Measurements from ENCODE around the gene UPK1B. TPM values are rescaled to one million over a fixed set of nuclear protein-coding genes. Genes with fewer than 3 reads are reported as not detected.

The UPK1B gene
- total and polyA plus RNA-seq, 8 donors = 0.91 to 6.6 (median 3.2) TPM

DNA sequence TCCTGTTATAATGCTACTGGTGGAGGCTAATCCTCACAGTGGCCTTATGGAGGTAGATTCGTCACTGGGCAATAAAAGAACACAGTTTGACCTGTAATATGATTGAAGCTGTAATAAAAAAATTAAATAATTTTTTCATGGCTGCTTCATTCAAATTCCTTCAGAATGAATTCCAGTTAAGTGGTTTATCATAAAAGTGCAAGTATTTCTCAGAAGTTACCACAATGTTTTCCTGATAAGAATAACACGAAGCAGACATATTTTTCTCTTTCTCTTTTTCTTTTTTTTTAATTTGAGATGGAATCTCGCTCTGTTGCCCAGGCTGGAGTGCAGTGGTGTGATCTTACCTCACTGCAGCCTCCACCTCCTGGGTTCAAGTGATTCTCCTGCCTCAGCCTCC is 51.7 kb downstream of the UPK1B start:
- ATAC-seq = no peak
- H3K4me1 ChIP-seq = peaks cover 0 to 4% (median 0%) of the 10 kb centered on the region in 3 donors
- 73 to 79% methylated on average over 3 of the region's 3 CpGs for WGBS, 2 donors
- no peak overlapping the region for H3K4me3 ChIP-seq
- no peak for DNase-seq
- H3K27me3 ChIP-seq = no peaks in the 10 kb centered on the region
- TF ChIP-seq, protein P1, sequence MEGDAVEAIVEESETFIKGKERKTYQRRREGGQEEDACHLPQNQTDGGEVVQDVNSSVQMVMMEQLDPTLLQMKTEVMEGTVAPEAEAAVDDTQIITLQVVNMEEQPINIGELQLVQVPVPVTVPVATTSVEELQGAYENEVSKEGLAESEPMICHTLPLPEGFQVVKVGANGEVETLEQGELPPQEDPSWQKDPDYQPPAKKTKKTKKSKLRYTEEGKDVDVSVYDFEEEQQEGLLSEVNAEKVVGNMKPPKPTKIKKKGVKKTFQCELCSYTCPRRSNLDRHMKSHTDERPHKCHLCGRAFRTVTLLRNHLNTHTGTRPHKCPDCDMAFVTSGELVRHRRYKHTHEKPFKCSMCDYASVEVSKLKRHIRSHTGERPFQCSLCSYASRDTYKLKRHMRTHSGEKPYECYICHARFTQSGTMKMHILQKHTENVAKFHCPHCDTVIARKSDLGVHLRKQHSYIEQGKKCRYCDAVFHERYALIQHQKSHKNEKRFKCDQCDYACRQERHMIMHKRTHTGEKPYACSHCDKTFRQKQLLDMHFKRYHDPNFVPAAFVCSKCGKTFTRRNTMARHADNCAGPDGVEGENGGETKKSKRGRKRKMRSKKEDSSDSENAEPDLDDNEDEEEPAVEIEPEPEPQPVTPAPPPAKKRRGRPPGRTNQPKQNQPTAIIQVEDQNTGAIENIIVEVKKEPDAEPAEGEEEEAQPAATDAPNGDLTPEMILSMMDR (IDR thresholded peaks at IDR 0.05) = no peak
- no peaks in the 10 kb centered on the region for H3K9me3 ChIP-seq
- peaks cover 3 to 44% (median 10%) of the 10 kb centered on the region in 3 donors for H3K36me3 ChIP-seq
- intact Hi-C loops (cut with DNase I) = no loop called here
- no peak overlapping the region for H3K27ac ChIP-seq
- FAIRE-seq = no peak

DNA sequence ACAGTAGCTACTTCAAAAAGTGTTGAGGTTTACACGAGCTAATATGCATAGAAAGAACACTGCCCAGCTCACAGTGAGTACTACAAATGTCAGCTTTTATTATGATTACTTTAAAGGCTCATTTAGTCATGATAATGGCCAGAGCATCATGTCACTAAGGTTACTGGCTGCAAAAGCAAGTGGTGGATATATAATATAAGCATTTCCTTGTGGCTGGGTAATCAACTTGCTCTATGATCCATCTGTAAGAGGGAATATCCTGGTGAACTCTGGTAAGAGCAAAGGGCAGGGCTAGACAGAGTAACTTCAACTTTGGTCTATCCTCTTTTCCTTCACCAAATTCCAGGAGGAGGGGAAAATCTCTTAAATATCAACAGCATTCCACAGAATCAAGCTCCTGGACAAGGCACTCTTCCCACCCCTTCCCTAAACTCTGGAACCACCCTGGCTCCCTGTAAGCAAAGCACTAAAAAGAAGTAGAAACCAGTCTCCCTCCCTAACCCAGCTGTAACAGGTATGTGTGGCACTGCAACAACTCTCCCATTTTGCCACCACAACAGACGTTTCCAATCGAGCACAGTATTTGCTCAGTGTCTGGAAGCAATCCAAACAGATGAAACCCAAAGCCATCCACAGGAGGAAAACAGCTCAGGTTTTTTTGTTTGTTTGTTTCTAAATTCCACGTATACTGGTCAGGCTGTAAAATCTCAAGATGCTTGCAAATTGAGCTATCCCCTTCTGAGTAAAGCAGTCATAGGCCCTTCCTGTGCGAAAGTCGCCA is 53.9 kb downstream of the UPK1B start:
- Histone ChIP-seq H3K27me3 (no peaks in the 10 kb centered on the region), H3K9me3 (no peaks in the 10 kb centered on the region), H3K36me3 (peaks cover 3 to 47% (median 10%) of the 10 kb centered on the region in 3 donors), H3K4me1 (peaks cover 0 to 4% (median 0%) of the 10 kb centered on the region in 3 donors), H3K27ac (no peak overlapping the region), H3K4me3 (no peak overlapping the region)
- FAIRE-seq (no peak), ATAC-seq (peak in 3 of 4 donors; percentile 42 to 66 (median 44)), DNase-seq (no peak)
- TF ChIP-seq, protein P1 (IDR thresholded peaks at IDR 0.05) = no peak
- 55% methylated on average over 6 of the region's 6 CpGs for WGBS, 2 donors
- intact Hi-C loops (cut with DNase I) = no loop called here

DNA sequence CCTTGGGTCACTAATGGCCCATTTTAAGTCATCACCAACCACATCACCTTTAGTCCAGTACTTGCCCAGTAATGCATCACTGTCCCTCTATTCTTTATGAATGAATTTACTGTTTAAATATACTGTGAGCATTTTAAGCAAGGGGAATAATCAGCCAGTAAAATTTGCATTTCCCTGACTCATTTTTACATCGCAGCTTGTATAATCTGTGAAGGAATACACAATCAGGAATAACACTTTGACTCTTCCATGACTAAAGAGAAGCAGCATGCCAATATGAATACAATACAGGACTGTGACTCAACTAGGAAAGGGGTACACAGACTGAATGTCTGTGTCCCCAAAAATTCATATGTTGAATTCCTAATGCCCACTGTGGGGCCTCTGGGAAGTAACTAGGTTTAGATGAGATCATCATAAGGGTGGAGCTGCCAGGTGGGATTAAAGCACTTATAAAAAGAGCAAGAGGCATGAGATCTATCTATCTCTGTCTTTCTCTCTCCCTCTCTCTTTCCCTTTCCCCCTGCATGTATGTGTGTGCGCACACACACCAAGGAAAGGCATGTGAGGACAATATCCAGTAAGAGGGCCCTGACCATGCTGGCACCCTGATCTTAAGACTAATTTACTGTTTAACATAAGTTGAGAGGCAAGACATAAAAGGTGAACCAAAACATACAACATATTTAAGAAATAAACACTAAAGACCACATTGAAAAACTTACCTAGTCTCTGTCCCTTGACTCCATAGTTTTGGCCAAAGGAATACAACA is 55.2 kb downstream of the UPK1B start:
- Histone ChIP-seq H3K27me3 (no peaks in the 10 kb centered on the region), H3K36me3 (peaks cover 3 to 46% (median 7%) of the 10 kb centered on the region in 3 donors), H3K4me1 (peaks cover 0 to 4% (median 0%) of the 10 kb centered on the region in 3 donors), H3K4me3 (no peak overlapping the region), H3K9me3 (no peaks in the 10 kb centered on the region), H3K27ac (no peak overlapping the region)
- intact Hi-C loops (cut with DNase I) = no loop called here
- ATAC-seq (no peak), DNase-seq (no peak), FAIRE-seq (no peak)
- WGBS, 2 donors = 95% methylated on average over 2 of the region's 2 CpGs
- TF ChIP-seq, protein P1 (IDR thresholded peaks at IDR 0.05) = no peak

DNA sequence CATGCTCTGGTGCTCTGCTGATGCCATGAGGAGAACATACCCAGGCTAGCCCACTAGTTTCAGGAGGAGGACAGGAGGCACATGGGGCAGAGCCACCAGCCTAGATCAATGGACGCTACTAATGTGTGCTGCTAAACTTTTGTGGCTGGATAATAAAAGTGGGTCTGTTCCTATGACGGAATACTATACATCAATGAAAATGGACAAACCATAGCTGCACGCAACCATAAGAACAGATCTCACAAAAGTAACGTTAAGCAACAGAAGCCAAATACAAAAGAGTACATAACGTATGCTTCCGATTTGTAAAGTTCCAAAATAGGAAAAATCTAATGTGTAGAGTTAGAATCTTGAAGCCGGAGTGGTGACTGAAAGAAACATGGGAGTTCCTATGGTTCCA is 55.8 kb downstream of the UPK1B start:
- FAIRE-seq = no peak
- H3K4me3 ChIP-seq = no peak overlapping the region
- no peak for DNase-seq
- peaks cover 3 to 44% (median 3%) of the 10 kb centered on the region in 3 donors for H3K36me3 ChIP-seq
- H3K9me3 ChIP-seq = no peaks in the 10 kb centered on the region
- intact Hi-C loops (cut with DNase I) = no loop called here
- no peak overlapping the region for H3K27ac ChIP-seq
- no peaks in the 10 kb centered on the region for H3K27me3 ChIP-seq
- peaks cover 0 to 4% (median 0%) of the 10 kb centered on the region in 3 donors for H3K4me1 ChIP-seq
- ATAC-seq = no peak
- WGBS, 2 donors = 70% methylated on average over 7 of the region's 7 CpGs
- TF ChIP-seq, protein P1 (IDR thresholded peaks at IDR 0.05) = no peak
